GM23248 (cell line): ENCODE results near the gene OMP.

ENCODE experiments used
- EZH2 ChIP-seq: fragments of 200-600 bp; sonication (generic); IDR thresholded peaks from 2 replicates; pipeline ENCODE4 v1.6.1; 2018; ENCODE audit warnings: antibody characterized with exemption, mild to moderate bottlenecking; ENCODE audit not compliant: insufficient read depth, poor library complexity, severe bottlenecking
- EZH2phosphoT487 ChIP-seq: fragments of 200-600 bp; sonication (generic); IDR thresholded peaks from 2 replicates; pipeline ENCODE4 v1.6.1; 2018; ENCODE audit warnings: antibody characterized with exemption, moderate library complexity, mild to moderate bottlenecking, low read depth; ENCODE audit not compliant: insufficient read depth

DNA sequence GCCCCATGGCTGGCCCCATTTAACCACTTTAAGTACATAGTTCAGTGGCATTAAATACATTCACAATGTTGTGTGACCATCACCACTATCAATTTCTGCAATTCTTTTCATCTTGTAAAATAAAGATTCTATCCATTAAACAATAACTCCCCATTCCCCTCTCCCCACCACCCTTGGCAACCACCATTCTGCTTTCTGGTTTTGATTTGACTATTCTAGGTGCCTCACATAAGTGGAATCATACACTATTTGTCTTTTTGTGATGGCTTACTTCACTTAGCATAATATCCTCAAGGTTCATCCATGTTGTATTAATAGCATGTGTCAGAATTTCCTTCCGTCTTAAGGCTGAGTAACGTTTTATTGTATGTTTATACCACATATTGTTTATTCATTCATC, 32.4 kb downstream of the OMP start:
- TF ChIP-seq EZH2 (no peak), EZH2phosphoT487 (no peak)
